Inferior parietal cortex (tissue), 1 donor: ENCODE results near the gene MARCHF2.
"Not testable (repeated sequence)": the region's sequence is repeated elsewhere in the genome, so short reads cannot be mapped to it uniquely, and the experiment has no call there.

Experiments used
- DNase-seq: peaks from one replicate; pipeline ENCODE4 v3.0.0-alpha.2; 2016; ENCODE audit errors: extremely low spot score

Gene MARCHF2

DNA sequence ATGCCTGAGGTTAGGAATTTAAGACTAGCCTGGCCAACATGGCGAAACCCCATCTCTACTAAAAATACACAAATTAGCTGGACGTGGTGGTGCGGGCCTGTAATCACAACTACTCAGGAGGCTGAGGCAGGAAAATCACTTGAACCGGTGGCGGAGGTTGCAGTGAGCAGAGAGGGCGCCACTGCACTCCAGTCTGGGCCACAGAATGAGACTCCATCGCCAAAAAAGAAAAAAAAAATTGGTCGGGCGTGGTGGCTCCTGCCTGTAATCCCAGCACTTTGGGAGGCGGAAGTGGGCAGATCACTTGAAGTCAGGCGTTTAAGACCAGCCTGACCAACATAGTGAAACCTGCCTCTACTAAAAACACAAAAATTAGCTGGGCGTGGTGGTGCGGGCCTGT, 2.4 kb upstream of the MARCHF2 start:
- not testable (repeated sequence) for DNase-seq

- DNase-seq, result no peak
These were observed 507 bp downstream of the MARCHF2 start for GRCh38 chr19:8413629-8413995.

DNA sequence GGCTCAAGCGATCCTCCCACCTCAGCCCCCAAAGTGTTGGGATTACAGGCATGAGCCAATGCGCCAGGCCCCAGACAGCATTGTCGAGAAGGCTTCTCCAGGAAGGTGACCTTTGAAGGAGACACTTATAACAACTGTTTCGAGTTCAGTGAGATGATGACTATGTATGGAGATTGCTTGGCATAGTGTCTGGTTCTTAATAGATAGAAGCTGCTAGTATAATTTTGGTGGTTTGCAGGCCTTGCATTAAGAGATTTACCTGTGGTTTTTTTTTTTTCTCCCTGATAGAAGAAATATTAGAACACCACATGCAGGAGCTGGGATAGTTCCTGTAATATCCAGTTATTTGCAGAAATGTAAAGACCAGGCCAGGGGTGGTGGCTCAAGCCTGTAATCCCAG, 3.7 kb downstream of the MARCHF2 start:
- DNase-seq, result no peak

DNA sequence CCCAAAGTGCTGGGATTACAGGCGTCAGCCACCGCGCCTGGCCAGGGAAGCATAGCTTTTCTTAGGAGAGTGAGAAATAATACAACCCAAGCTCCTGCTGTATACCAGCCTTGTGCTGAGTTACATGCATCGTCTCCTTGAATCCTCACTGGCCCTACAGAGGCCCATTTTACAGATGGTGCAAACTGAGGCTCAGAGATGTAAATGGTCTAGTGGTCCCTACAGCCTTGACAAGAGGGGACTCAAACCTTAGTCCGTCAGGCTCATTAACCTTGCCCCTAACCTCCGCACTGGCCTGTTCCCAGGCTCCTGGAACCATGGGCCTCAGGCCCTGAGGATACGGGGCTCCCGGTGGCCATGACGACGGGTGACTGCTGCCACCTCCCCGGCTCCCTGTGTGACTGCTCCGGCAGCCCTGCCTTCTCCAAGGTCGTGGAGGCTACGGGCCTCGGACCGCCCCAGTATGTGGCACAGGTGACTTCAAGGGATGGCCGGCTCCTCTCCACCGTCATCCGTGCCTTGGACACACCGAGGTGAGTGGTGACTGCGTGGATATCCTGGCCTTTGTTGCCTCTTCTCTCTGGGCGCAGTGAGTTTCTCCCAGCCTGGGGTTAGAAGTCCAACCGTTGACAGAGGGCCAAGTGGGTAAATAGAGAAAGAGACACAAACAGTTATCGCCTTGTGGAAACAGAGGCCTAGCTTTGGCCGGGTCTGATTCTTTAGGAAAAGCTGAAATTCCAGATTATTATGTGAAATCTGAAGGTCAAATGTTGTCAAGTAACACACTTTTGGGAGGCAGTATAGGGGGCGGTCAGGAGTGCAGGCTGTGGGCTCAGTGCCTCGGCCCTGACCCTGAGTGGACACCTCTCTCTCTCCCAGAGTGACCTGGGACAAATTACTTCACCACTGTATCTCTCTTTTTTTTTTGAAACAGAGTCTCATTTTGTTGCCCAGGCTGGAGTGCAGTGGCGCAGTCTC, 8.7 kb downstream of the MARCHF2 start:
- DNase-seq, result no peak

DNA sequence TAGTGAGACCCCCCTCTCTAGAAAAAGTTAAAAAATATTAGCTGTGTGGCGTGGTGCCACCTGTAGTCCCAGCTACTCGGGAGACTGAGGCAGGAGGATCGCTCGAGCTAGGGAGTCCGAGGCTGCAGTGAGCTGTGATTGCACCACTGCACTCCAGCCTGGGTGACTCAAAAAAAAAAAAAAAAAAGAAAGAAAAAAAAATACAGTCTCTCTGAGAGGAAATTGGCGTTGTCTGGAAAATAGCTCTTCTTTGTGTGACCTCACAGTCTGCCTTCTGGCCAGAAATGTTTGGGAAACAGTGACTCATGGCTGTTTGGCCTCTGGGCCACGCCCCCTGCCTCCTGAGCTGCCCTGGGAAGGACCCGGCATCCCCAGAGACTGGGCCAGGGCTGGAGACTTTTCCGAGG, 10.7 kb downstream of the MARCHF2 start:
- peak; percentile 19 for DNase-seq

DNA sequence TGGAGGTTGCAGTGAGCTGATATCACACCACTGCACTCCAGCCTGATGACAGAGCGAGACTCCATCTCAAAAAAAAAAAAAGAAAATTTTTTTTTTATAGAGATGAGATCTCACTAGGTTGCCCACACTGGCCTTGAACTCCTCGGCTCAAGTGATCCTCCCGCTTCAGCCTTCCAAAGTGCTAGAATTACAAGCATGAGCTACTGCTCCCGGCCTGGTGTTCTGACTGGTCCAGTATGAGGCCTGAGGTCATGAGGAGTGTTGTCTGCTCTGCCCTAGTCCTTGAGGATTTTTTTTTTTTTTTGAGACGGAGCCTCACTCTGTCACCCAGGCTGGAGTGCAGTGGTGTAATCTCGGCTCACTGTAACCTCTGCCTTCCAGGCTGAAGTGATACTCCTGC, 12.2 kb downstream of the MARCHF2 start:
- DNase-seq, result not testable (repeated sequence)

DNA sequence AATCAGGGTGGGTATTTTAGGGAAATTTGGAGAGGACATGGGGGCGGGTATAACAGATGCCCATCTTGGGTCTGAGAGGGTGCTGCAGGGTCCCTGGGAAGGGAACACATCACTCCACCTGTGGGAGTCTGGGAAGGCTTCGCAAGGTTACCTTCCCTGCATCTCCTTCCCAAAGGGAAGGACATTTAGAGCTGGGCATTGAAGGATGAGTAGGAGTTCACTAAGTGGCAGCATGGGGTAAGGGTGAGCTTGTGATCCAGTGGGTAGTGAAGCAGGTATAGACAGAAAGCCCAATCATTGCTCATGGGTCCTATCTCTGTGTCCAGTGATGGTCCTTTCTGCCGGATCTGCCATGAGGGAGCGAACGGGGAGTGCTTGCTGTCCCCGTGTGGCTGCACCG, 13.2 kb downstream of the MARCHF2 start:
- no peak for DNase-seq

DNA sequence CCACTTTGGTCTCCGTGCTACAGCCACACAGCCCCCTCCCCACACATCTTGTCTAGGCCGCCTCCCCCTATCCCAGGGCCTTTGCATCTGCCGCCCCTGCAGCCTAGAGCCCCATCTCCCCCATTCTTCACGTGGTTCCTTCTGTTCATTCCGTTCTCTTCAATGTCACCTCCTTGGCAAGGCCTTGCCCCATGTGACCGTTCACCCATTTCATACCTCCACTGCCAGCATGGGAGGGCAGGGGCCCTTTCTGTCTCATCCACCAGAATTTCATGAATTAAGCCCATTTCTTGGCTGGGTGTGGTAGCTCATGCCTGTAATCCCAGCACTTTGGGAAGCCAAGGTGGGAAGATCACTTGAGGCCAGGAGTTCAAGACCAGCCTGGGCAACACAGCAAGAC, 15.9 kb downstream of the MARCHF2 start:
- DNase-seq, result no peak

DNA sequence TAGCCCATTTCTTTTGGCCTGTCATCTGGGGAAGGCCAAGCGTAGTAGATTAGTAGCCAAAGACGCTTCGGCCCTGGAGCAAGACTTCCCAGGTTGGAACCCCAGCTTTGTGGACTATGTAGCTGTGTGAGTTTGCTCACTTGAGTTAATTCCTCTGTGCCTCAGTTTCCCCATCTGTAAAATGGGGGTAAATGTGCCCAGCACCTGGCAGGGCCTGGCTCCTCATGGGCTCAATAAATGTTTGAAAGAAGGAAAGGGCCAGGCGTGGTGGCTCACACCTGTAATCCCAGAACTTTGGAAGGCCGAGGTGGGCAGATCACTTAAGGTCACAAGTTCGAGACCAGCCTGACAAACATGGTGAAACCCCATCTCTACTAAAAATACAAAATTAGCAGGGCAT, 16.7 kb downstream of the MARCHF2 start:
- no peak for DNase-seq

GRCh38 chr19:8430650-8431049, 17.5 kb downstream of the MARCHF2 start:
- no peak for DNase-seq

- no peak for DNase-seq
These were observed 25.1 kb downstream of the MARCHF2 start for GRCh38 chr19:8438236-8438635.

GRCh38 chr19:8441725-8442544, 28.8 kb downstream of the MARCHF2 start:
- no peak for DNase-seq

DNA sequence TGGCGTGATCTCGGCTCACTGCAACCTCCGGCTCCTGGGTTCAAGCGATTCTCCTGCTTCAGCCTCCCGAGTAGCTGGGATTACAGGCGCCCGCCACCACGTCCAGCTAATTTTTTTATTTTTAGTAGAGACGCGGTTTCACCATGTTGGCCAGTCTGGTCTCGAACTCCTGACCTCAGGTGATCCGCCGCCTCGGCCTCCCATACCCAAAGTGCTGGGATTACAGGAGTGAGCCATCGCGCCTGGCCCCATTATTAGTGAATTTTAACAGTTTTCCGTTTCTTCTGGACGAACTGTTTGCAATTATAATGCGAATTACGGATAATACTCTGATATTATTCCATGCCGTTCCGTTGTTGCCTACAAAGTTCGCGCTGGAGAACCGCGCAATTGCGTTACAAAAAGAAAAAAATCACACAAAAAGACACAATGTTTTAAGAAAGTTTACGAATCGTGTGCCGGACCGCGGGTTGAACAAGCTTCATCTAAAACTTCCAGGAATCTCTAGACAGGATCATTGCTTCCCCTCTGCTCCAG, 31.1 kb downstream of the MARCHF2 start:
- DNase-seq, result not testable (repeated sequence)

DNA sequence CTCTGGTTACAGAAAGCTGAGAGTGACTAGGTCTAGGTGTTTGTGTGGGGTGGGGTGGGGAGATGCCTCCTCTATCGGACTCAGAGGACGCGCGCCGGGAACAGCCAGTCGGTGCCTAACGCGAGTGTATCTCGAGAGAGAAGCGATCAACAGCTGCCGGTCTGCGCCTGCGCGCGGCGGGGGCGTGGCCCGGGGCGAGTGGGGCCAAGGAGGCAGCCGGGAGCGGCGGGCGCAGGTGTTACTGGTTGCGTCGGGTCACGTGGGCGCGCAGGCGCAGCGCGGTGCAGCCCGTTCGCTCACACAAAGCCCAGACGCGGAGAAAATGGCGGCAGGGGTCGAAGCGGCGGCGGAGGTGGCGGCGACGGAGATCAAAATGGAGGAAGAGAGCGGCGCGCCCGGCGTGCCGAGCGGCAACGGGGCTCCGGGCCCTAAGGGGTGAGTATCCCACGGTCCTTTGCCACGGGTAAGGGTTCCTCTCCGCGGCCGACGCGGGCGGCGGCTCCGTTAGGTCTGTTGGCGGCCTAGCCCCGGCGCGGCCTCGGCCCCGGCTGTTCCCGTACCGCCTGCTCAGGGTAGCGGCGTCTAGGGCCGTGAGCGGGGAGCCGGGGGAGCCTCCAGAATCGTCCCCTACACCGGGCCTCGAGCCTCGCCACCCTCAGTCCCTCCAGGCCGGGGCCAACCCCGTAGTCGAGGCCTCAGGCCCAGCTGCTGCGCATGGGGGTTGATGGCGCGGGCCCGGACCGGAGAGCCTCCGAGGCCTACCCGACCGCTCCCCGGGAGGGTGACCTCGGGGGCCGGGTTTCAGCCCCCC, 31.8 kb downstream of the MARCHF2 start, which contains the start of gene HNRNPM:
Gene HNRNPM, plus strand, starts transcription at position 299 of the 811 bp plus-strand sequence. Its CDS starts 24 bp downstream, at position 323.
- peak; percentile 99 for DNase-seq

GRCh38 chr19:8445488-8446001, 32.4 kb downstream of the MARCHF2 start:
- no peak for DNase-seq

DNA sequence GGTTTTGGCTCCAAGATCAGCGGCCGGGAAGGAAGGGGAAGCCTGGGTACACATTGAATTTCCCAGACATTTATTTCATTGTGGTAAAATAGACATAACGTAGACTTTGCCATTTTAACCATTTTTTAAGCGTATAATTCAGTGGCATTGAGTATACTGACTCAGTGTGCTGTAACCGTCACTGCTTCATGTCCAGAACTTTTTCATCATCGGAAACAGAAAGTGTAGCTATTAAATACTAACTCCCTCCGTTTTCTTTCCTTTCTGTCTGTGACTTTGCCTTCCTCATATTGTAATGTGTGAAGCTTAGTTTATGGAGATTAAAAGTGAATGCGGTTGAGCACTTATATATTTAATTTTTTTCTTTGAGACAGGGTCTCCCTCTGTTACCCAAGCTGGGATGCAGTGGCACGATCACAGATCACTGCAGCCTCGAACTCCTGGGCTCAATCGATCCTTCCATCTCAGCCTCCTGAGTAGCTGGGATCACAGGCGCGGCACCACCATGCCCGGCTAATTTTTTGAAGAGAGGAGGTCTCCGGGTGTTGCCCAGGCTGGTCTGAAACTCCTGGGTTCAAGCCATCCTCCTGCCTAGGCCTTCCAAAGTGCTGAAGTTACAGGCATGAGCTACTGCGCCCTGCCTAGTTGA, 33.1 kb downstream of the MARCHF2 start:
- no peak for DNase-seq

GRCh38 chr19:8449830-8450229, 36.7 kb downstream of the MARCHF2 start:
- no peak for DNase-seq

DNA sequence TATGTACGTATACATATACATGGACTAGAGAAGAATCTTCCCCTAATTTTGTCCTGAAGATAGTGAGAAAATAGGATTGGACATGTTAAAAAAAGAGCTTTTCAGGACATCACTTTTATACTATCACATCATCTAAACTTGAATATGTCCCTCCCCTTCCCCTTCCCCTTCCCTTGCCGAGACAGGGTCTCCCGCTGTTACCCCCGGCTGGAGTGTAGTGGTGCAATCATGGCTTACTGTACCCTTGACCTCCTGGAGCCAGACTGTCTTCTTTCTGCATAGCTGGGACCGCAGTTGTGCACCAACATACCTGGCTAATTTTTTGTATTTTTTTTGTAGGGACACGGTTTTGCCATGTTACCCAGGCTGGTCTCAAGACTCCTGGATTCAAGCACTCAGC, 38.3 kb downstream of the MARCHF2 start:
- no peak for DNase-seq

DNA sequence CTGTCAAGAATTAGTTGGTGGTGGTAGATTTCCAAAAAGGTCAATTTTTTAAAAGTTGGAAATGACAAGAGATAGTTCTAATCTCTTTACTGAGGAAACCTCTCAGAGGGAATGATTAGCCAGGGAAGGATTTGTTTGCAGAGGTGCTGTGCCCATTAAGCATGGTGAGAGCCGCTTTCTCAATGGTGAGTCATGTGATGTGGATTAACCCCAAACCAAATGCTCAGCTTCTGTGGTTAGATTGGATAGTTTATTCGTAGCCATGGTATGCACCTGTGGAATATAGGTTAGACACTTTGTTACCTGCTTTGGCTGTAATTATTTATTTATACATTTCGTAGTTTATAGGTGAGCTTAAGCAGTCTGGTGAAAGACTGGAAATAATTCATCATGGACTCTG, 38.8 kb downstream of the MARCHF2 start:
- no peak for DNase-seq

- no peak for DNase-seq
These were observed 39.5 kb downstream of the MARCHF2 start for GRCh38 chr19:8452446-8453123.
